SK-N-SH (cell line): Measurements from ENCODE around the gene PFKM. TPM values are rescaled to one million over a fixed set of nuclear protein-coding genes. Genes with fewer than 3 reads are reported as not detected.

Experiments
- CTCF ChIA-PET: fragments of 300-600, 350-600 bp; formaldehyde crosslinking; extraction: SDS; loops from one replicate; lab custom pipeline; 2021; lab: Yijun Ruan, JAX
- POLR2A ChIA-PET: fragments of 350-600 bp; sonication (Branson Sonifier 250); formaldehyde crosslinking; extraction: SDS; loops from one replicate; lab custom pipeline; 2020; ENCODE audit warnings: antibody characterized with exemption, inconsistent platforms; lab: Yijun Ruan, JAX
- DNase-seq: peaks from one replicate; pipeline ENCODE4 v3.0.0; 2012
- H2AFZ ChIP-seq: fragments of 200-600 bp; sonication (generic); 2 replicates; pipeline ENCODE4 v1.8.1; 2016; ENCODE audit warnings: antibody characterized with exemption, mild to moderate bottlenecking, low read depth
- H3F3A ChIP-seq: fragments of 200-600 bp; sonication (generic); replicated peaks from 2 replicates; pipeline ENCODE3; 2016; ENCODE audit warnings: antibody characterized with exemption, mild to moderate bottlenecking; ENCODE audit not compliant: insufficient read depth
- H3K27ac ChIP-seq, 2 experiments: fragments of 200-500 bp in 1 of 2; fragments of 200-600 bp in 1 of 2; sonication (Bioruptor generic) in 1 of 2; sonication (generic), shearing (Covaris generic) in 1 of 2; 2 replicates each; pipeline versions ENCODE4 v1.5.1 to v1.6.1; 2014 to 2016; ENCODE audit warnings: low read depth in 2 of 2, inconsistent platforms in 1 of 2, low read length in 1 of 2, mild to moderate bottlenecking in 1 of 2, mixed read lengths in 1 of 2
- H3K27me3 ChIP-seq: fragments of 200-600 bp; sonication (generic), shearing (Covaris generic); 2 replicates; pipeline ENCODE4 v1.6.1; 2016; ENCODE audit warnings: mixed run types; ENCODE audit not compliant: insufficient read depth
- H3K36me3 ChIP-seq, 2 experiments: fragments of 200-500 bp in 1 of 2; fragments of 200-600 bp in 1 of 2; sonication (Bioruptor generic) in 1 of 2; sonication (generic) in 1 of 2; replicated peaks in 1 of 2; 2 replicates each; pipeline versions ENCODE3 to v1.5.1; 2014 to 2016; ENCODE audit warnings: low read length in 1 of 2, mild to moderate bottlenecking in 1 of 2; ENCODE audit not compliant: insufficient read depth in 2 of 2, control insufficient read depth in 1 of 2
- H3K4me1 ChIP-seq, 2 experiments: fragments of 200-500 bp in 1 of 2; fragments of 200-600 bp in 1 of 2; sonication (Bioruptor generic) in 1 of 2; sonication (generic), shearing (Covaris generic) in 1 of 2; 2 replicates each; pipeline versions ENCODE4 v1.5.1 to v1.6.1; 2014 to 2016; ENCODE audit warnings: low read depth in 1 of 2, low read length in 1 of 2, mixed run types in 1 of 2; ENCODE audit not compliant: insufficient read depth in 2 of 2, control insufficient read depth in 1 of 2
- H3K4me2 ChIP-seq: fragments of 200-600 bp; sonication (generic), shearing (Covaris generic); 2 replicates; pipeline ENCODE4 v1.6.1; 2017; ENCODE audit warnings: mixed run types
- H3K4me3 ChIP-seq, 2 experiments: fragments of 200-500 bp in 1 of 2; fragments of 200-600 bp in 1 of 2; sonication (Bioruptor generic) in 1 of 2; sonication (generic), shearing (Covaris generic) in 1 of 2; 2 replicates each; pipeline versions ENCODE4 v1.5.1 to v1.8.1; 2014 to 2016; ENCODE audit warnings: low read depth in 2 of 2, inconsistent platforms in 1 of 2, low read length in 1 of 2, mild to moderate bottlenecking in 1 of 2, mixed read lengths in 1 of 2, moderate library complexity in 1 of 2
- H3K79me2 ChIP-seq: fragments of 200-600 bp; sonication (generic); 2 replicates; pipeline ENCODE4 v1.8.1; 2017; ENCODE audit warnings: mild to moderate bottlenecking; ENCODE audit not compliant: insufficient read depth
- H3K9ac ChIP-seq: fragments of 200-600 bp; sonication (generic); 2 replicates; pipeline ENCODE4 v1.6.1; 2017; ENCODE audit warnings: mixed run types
- H3K9me2 ChIP-seq: fragments of 200-600 bp; sonication (generic); 2 replicates; pipeline ENCODE4 v1.6.1; 2017; ENCODE audit warnings: mixed run types
- H3K9me3 ChIP-seq: fragments of 200-600 bp; sonication (generic); 2 replicates; pipeline ENCODE4 v1.6.1; 2017; ENCODE audit warnings: mixed run types, mild to moderate bottlenecking, moderate library complexity
- H4K20me1 ChIP-seq: fragments of 200-600 bp; sonication (generic); 2 replicates; pipeline ENCODE4 v1.6.1; 2017; ENCODE audit warnings: mild to moderate bottlenecking, mixed run types; ENCODE audit not compliant: insufficient read depth
- CTCF ChIP-seq: fragments of 200-600 bp; sonication (generic); IDR thresholded peaks from 2 replicates; pipeline ENCODE4 v1.6.1; 2017; ENCODE audit warnings: antibody characterized with exemption, mild to moderate bottlenecking, moderate library complexity
- EZH2phosphoT487 ChIP-seq: fragments of 200-600 bp; sonication (generic); IDR thresholded peaks from 2 replicates; pipeline ENCODE4 v1.6.1; 2017; ENCODE audit warnings: low read depth, mixed run types, mild to moderate bottlenecking, antibody characterized with exemption, moderate library complexity, borderline replicate concordance
- FOSL2 ChIP-seq: IDR thresholded peaks from 2 replicates; pipeline ENCODE4 v1.4.0; 2012; ENCODE audit warnings: low read depth, mild to moderate bottlenecking, moderate library complexity, borderline replicate concordance
- FOXJ3 ChIP-seq: sonication (generic); formaldehyde crosslinking; IDR thresholded peaks from 2 replicates; pipeline ENCODE4 v1.5.1; 2020; ENCODE audit warnings: mild to moderate bottlenecking, missing genetic modification reagents
- FOXM1 ChIP-seq: IDR thresholded peaks from 2 replicates; pipeline ENCODE4 v1.4.0; 2012; ENCODE audit warnings: low read depth, mild to moderate bottlenecking
- JUND ChIP-seq: IDR thresholded peaks from 2 replicates; pipeline ENCODE4 v1.4.0; 2012
- MEF2A ChIP-seq: IDR thresholded peaks from 2 replicates; pipeline ENCODE4 v1.4.0; 2012; ENCODE audit warnings: low read depth, borderline replicate concordance
- NFIC ChIP-seq: IDR thresholded peaks from 2 replicates; pipeline ENCODE4 v1.4.0; 2012; ENCODE audit warnings: borderline replicate concordance
- NRF1 ChIP-seq: IDR thresholded peaks from 2 replicates; pipeline ENCODE4 v1.6.1; 2012; ENCODE audit warnings: low read depth, mild to moderate bottlenecking, low read length
- PBX3 ChIP-seq: IDR thresholded peaks from 2 replicates; pipeline ENCODE4; 2012
- RAD21 ChIP-seq: IDR thresholded peaks from 2 replicates; pipeline ENCODE4 v1.6.1; 2012; ENCODE audit warnings: mild to moderate bottlenecking, low read length
- RFX5 ChIP-seq: IDR thresholded peaks from 2 replicates; pipeline ENCODE4 v1.6.1; 2012; ENCODE audit warnings: mild to moderate bottlenecking, improper control_type of control experiment, low read length
- RXRA ChIP-seq: IDR thresholded peaks from 2 replicates; pipeline ENCODE4 v1.4.0; 2012; ENCODE audit warnings: low read depth, mild to moderate bottlenecking, borderline replicate concordance
- SIN3A ChIP-seq: IDR thresholded peaks from 2 replicates; pipeline ENCODE4 v1.6.1; 2012; ENCODE audit warnings: low read depth, mild to moderate bottlenecking, low read length, moderate library complexity, borderline replicate concordance
- SMC3 ChIP-seq: IDR thresholded peaks from 2 replicates; pipeline ENCODE4 v1.6.1; 2012; ENCODE audit warnings: low read depth, low read length, improper control_type of control experiment
- TAF1 ChIP-seq: IDR thresholded peaks from 2 replicates; pipeline ENCODE4 v1.6.1; 2012; ENCODE audit warnings: low read depth, mild to moderate bottlenecking, low read length, moderate library complexity, borderline replicate concordance
- YY1 ChIP-seq: IDR thresholded peaks from 2 replicates; pipeline ENCODE4 v1.4.0; 2012; ENCODE audit warnings: low read depth, mild to moderate bottlenecking
- ZBTB33 ChIP-seq: IDR thresholded peaks from 2 replicates; pipeline ENCODE4 v1.4.0; 2012; ENCODE audit warnings: low read depth, borderline replicate concordance
- WGBS: methylation state at CpG from one replicate; pipeline ENCODE4 v1.1.6; 2017; ENCODE audit warnings: low lambda C conversion rate; 5-methylcytosine and 5-hydroxymethylcytosine counted together
- polyA plus RNA-seq, 3 experiments: library from polyadenylated mRNA; depleted of rRNA; stranded (reverse); fragments of >200 nt; gene quantifications; 2 replicates each; pipeline ENCODE4 v1.2.3, GENCODE V29; 2012

The PFKM gene
- polyA plus RNA-seq, 1 of the 3 experiments (the other 2 are of a cell fraction), result 85.0 TPM

GRCh38 chr12:48121522-48121921 is 2.4 kb downstream of the PFKM start:
- no peak overlapping the region for H3K4me3 ChIP-seq
- no peaks in the 10 kb centered on the region for H3F3A ChIP-seq
- no peaks in the 10 kb centered on the region for H3K9me2 ChIP-seq
- no peak overlapping the region for H3K4me2 ChIP-seq
- H3K27ac ChIP-seq, result no peak overlapping the region
- H3K9me3 ChIP-seq, result no peaks in the 10 kb centered on the region
- H3K4me1 ChIP-seq, result peaks cover 6 to 7% of the 10 kb centered on the region in 2 experiments; a peak in 3 of 4 replicates
- peaks cover 29% of the 10 kb centered on the region for H3K79me2 ChIP-seq
- peaks cover 22 to 36% of the 10 kb centered on the region in 2 experiments for H3K36me3 ChIP-seq
- no peak overlapping the region for H2AFZ ChIP-seq
- no peak for DNase-seq
- no peaks in the 10 kb centered on the region for H4K20me1 ChIP-seq
- no peaks in the 10 kb centered on the region; the same call in 1 of the 2 replicates for H3K27me3 ChIP-seq
- no peak for TF ChIP-seq MEF2A
- TF ChIP-seq RXRA, result no peak
- TF ChIP-seq JUND, result no peak
- no peak for TF ChIP-seq TAF1
- no peak for TF ChIP-seq FOSL2
- TF ChIP-seq FOXM1, result no peak
- no peak for TF ChIP-seq RFX5
- TF ChIP-seq SMC3, result no peak
- no peak for TF ChIP-seq NFIC
- TF ChIP-seq PBX3, result no peak
- TF ChIP-seq RAD21, result no peak
- no peak for TF ChIP-seq FOXJ3 (CRISPR knock-in tag)
- TF ChIP-seq EZH2phosphoT487, result no peak
- TF ChIP-seq CTCF, result no peak
- TF ChIP-seq ZBTB33, result no peak
- TF ChIP-seq NRF1, result no peak
- no peak for TF ChIP-seq YY1
- no peak for TF ChIP-seq SIN3A
- WGBS, result 100% methylated on average over 1 of the region's 1 CpG
- no peak overlapping the region for H3K9ac ChIP-seq
- CTCF ChIA-PET, result interaction anchor here (0.5 kb wide), 1 partner anchor 76 kb away, joined by 3 read pairs; no protein-coding TSS in a partner anchor
- POLR2A ChIA-PET, result no interaction called here
